HCT116 (cell line): Measurements from ENCODE around the gene TTLL6. TPM values are rescaled to one million over a fixed set of nuclear protein-coding genes. Genes with fewer than 3 reads are reported as not detected.

ENCODE experiments used
- ATAC-seq: fragments of 200-7000 bp; cut with Tn5 transposase; 2 replicates; pipeline ENCODE4 v1.9.1; 2020; ENCODE audit warnings: mild to moderate bottlenecking, moderate library complexity
- BruUV-seq: library from RNA; stranded (reverse); fragments of 400-500 nt; replicated peaks from 2 replicates; lab custom pipeline; 2021; lab: Mats Ljungman, UMichigan
- CTCF ChIA-PET: fragments of 300-600 bp; sonication (Branson Sonifier 250); formaldehyde crosslinking; loops from one replicate; lab custom pipeline; 2021; ENCODE audit warnings: antibody characterized with exemption; lab: Charles Lee
- POLR2A ChIA-PET: fragments of 300-600, 350-600 bp; sonication (Branson Sonifier 250); formaldehyde crosslinking; loops from one replicate; lab custom pipeline; 2021; ENCODE audit warnings: antibody characterized with exemption; lab: Charles Lee
- RAD21 ChIA-PET, 2 experiments: fragments of 300-600 bp; sonication (Branson Sonifier 250); formaldehyde crosslinking; loops; one replicate each; lab custom pipeline; 2023; ENCODE audit warnings: low total read pairs in 2 of 2; ENCODE audit not compliant: uncharacterized antibody in 2 of 2, unreplicated experiment in 2 of 2, low non-redundant PET in 1 of 2; lab: Charles Lee
- DNase-seq: peaks from one replicate; pipeline ENCODE4 v3.0.0-alpha.2; 2010; ENCODE audit warnings: low read depth, low spot score
- H2AFZ ChIP-seq: fragments of 200-600 bp; shearing (Covaris generic), sonication (generic); 2 replicates; pipeline ENCODE4 v1.6.1; 2017; ENCODE audit warnings: low read depth, mixed run types, mixed read lengths, antibody characterized with exemption, low read length; ENCODE audit not compliant: poor library complexity, severe bottlenecking
- H3K27ac ChIP-seq: 2 replicates; pipeline ENCODE4 v1.5.1; 2012; ENCODE audit warnings: low read depth, low read length
- H3K27me3 ChIP-seq: fragments of 200-600 bp; sonication (generic); 2 replicates; pipeline ENCODE4 v1.6.1; 2016; ENCODE audit warnings: mixed run types, low read length, mixed read lengths; ENCODE audit not compliant: insufficient read depth
- H3K36me3 ChIP-seq, 2 experiments: fragments of 200-500 bp in 1 of 2; fragments of 200-600 bp in 1 of 2; sonication (Bioruptor generic) in 1 of 2; sonication (generic) in 1 of 2; 2 replicates each; pipeline versions ENCODE4 v1.5.1 to v1.6.1; 2014 to 2016; ENCODE audit warnings: low read length in 2 of 2, inconsistent platforms in 1 of 2, mixed read lengths in 1 of 2, mixed run types in 1 of 2; ENCODE audit not compliant: insufficient read depth in 2 of 2, control insufficient read depth in 1 of 2
- H3K4me1 ChIP-seq, 2 experiments: fragments of 200-600 bp in 1 of 2; sonication (generic) in 1 of 2; 2 replicates each; pipeline versions ENCODE4 v1.5.1 to v1.6.1; 2012 to 2017; ENCODE audit warnings: low read length in 2 of 2, inconsistent platforms in 1 of 2, mild to moderate bottlenecking in 1 of 2, mixed read lengths in 1 of 2, mixed run types in 1 of 2, moderate library complexity in 1 of 2; ENCODE audit not compliant: insufficient read depth in 2 of 2, control insufficient read depth in 1 of 2
- H3K4me2 ChIP-seq: fragments of 200-600 bp; sonication (generic); 2 replicates; pipeline ENCODE4 v1.6.1; 2017; ENCODE audit warnings: mixed run types, low read length, mixed read lengths
- H3K4me3 ChIP-seq, 2 experiments: fragments of 200-600 bp in 1 of 2; sonication (generic) in 1 of 2; replicated peaks in 1 of 2; 2 replicates each; pipeline ENCODE4 v1.5.1; 2011 to 2016; ENCODE audit warnings: low read length in 2 of 2, control low read depth in 1 of 2, low read depth in 1 of 2, mild to moderate bottlenecking in 1 of 2, mixed read lengths in 1 of 2, mixed run types in 1 of 2
- H3K79me2 ChIP-seq: fragments of 200-600 bp; sonication (generic); 2 replicates; pipeline ENCODE4 v1.6.1; 2017; ENCODE audit warnings: mild to moderate bottlenecking, mixed run types, low read length, moderate library complexity, mixed read lengths; ENCODE audit not compliant: insufficient read depth
- H3K9ac ChIP-seq: fragments of 200-600 bp; sonication (generic); 2 replicates; pipeline ENCODE4 v1.6.1; 2016; ENCODE audit warnings: low read length, mixed read lengths
- H3K9me2 ChIP-seq: fragments of 200-600 bp; sonication (generic), shearing (Covaris generic); 2 replicates; pipeline ENCODE4 v1.6.1; 2017; ENCODE audit warnings: mixed run types, mild to moderate bottlenecking, moderate library complexity; ENCODE audit not compliant: insufficient read depth
- H3K9me3 ChIP-seq, 2 experiments: fragments of 200-500 bp in 1 of 2; fragments of 200-600 bp in 1 of 2; sonication (Bioruptor generic) in 1 of 2; sonication (generic) in 1 of 2; 2 replicates each; pipeline ENCODE4 v1.6.1; 2014 to 2017; ENCODE audit warnings: low read length in 2 of 2, mixed read lengths in 2 of 2, inconsistent platforms in 1 of 2, low read depth in 1 of 2, mild to moderate bottlenecking in 1 of 2, mixed run types in 1 of 2, moderate library complexity in 1 of 2; ENCODE audit not compliant: control insufficient read depth in 1 of 2, insufficient read depth in 1 of 2
- H4K20me1 ChIP-seq: fragments of 200-600 bp; sonication (generic), shearing (Covaris generic); 2 replicates; pipeline ENCODE4 v1.6.1; 2017; ENCODE audit warnings: mixed run types, mild to moderate bottlenecking, moderate library complexity; ENCODE audit not compliant: insufficient read depth
- ATF3 ChIP-seq: IDR thresholded peaks from 2 replicates; pipeline ENCODE4 v1.6.1; 2012
- ELF1 ChIP-seq: IDR thresholded peaks from 2 replicates; pipeline ENCODE4 v1.6.1; 2012; ENCODE audit warnings: low read depth, borderline replicate concordance
- EZH2phosphoT487 ChIP-seq: fragments of 200-600 bp; IDR thresholded peaks from 2 replicates; pipeline ENCODE4 v1.6.1; 2018; ENCODE audit warnings: antibody characterized with exemption, borderline replicate concordance
- FOSL1 ChIP-seq: IDR thresholded peaks from 2 replicates; pipeline ENCODE4 v1.6.1; 2012; ENCODE audit warnings: low read depth
- JUND ChIP-seq: IDR thresholded peaks from 2 replicates; pipeline ENCODE4 v1.6.1; 2012
- MAX ChIP-seq: IDR thresholded peaks from 2 replicates; pipeline ENCODE4 v1.6.1; 2012
- POLR2A ChIP-seq: IDR thresholded peaks from 2 replicates; pipeline ENCODE4 v1.7.0; 2011; ENCODE audit warnings: borderline replicate concordance; ENCODE audit not compliant: insufficient read depth, insufficient read length; ENCODE audit errors: extremely low read depth
- REST ChIP-seq: IDR thresholded peaks from 2 replicates; pipeline ENCODE4 v1.6.1; 2012; ENCODE audit warnings: low read depth
- SP1 ChIP-seq: IDR thresholded peaks from 2 replicates; pipeline ENCODE4 v1.6.1; 2012; ENCODE audit warnings: low read depth
- SRF ChIP-seq: IDR thresholded peaks from 2 replicates; pipeline ENCODE4 v1.6.1; 2012; ENCODE audit warnings: low read depth
- ZNF274 ChIP-seq: fragments of 200-500 bp; sonication (Bioruptor generic); IDR thresholded peaks from 2 replicates; pipeline ENCODE4 v1.6.1; 2014; ENCODE audit warnings: mild to moderate bottlenecking, low read depth, low read length, inconsistent platforms
- intact Hi-C: fragments of 100-400 bp; cut with micrococcal nuclease; formaldehyde crosslinking; loops from 2 replicates; pipeline ENCODE4 v1.10.0; 2022
- total RNA-seq: library from RNA; stranded (reverse); gene quantifications from one replicate; pipeline ENCODE4 v1.2.1, GENCODE V29; 2021; ENCODE audit not compliant: unreplicated experiment

The TTLL6 gene
- total RNA-seq, 1 experiment from 2014 or later, result 0.79 TPM

- ChIA-PET RAD21 (no interaction called here), POLR2A (interaction anchor here (1.2 kb wide), 1 partner anchor 33 kb away, joined by 3 read pairs; the partner anchor contains the start of gene HOXB13), CTCF (no interaction called here)
- H3K36me3 ChIP-seq, result no peaks in the 10 kb centered on the region
- no peaks in the 10 kb centered on the region for H4K20me1 ChIP-seq
- DNase-seq, result no peak
- no peak for TF ChIP-seq JUND
- TF ChIP-seq FOSL1, result no peak
- no peak for TF ChIP-seq ZNF274
- no peak for TF ChIP-seq EZH2phosphoT487
- TF ChIP-seq ATF3, result no peak
- TF ChIP-seq ELF1, result no peak
- no peak for TF ChIP-seq SRF
- TF ChIP-seq REST, result no peak
- no peak for TF ChIP-seq MAX
- TF ChIP-seq SP1, result no peak
- no peak for TF ChIP-seq POLR2A
- H3K4me3 ChIP-seq, result no peak overlapping the region
- BruUV-seq, result no TSS peak
- no peak overlapping the region for H3K27ac ChIP-seq
- no peaks in the 10 kb centered on the region for H3K79me2 ChIP-seq
- H3K27me3 ChIP-seq, result no peaks in the 10 kb centered on the region; the same call in 1 of the 2 replicates
- H3K4me2 ChIP-seq, result no peak overlapping the region
- no peaks in the 10 kb centered on the region for H3K9me2 ChIP-seq
- H2AFZ ChIP-seq, result no peak overlapping the region
- no peak for ATAC-seq
- no peak overlapping the region for H3K9ac ChIP-seq
- H3K4me1 ChIP-seq, result no peaks in the 10 kb centered on the region
- intact Hi-C loops, result no loop called here
- no peaks in the 10 kb centered on the region for H3K9me3 ChIP-seq
Observed at GRCh38 chr17:48761114-48761513, 55.9 kb downstream of the TTLL6 start.
